GM21576 (cell line): Measurements from ENCODE around the gene PRLR.

Experiments
- ATAC-seq: cut with Tn5 transposase; IDR thresholded peaks from one replicate; pipeline ENCODE4 v1.9.1; 2021; ENCODE audit warnings: mild to moderate bottlenecking, moderate library complexity; ENCODE audit not compliant: unreplicated experiment

PRLR gene

GRCh38 chr5:35009657-35010056 lies 220.6 kb downstream of the PRLR start:
- no peak for ATAC-seq

GRCh38 chr5:35009019-35009418 lies 221.3 kb downstream of the PRLR start:
- ATAC-seq = no peak

GRCh38 chr5:35004771-35005170 lies 225.5 kb downstream of the PRLR start:
- no peak for ATAC-seq

GRCh38 chr5:35004200-35004599 lies 226.1 kb downstream of the PRLR start:
- ATAC-seq = no peak

- peak; percentile 83 for ATAC-seq
Measured at GRCh38 chr5:35003018-35003957, 227.0 kb downstream of the PRLR start.

- no peak for ATAC-seq
Measured at GRCh38 chr5:35002459-35002858, 227.8 kb downstream of the PRLR start.

- ATAC-seq = no peak
Measured at GRCh38 chr5:35001842-35002241, 228.4 kb downstream of the PRLR start.
